Tibial nerve (tissue), 4 donors: ENCODE data around the gene HLA-DPA1.

Source experiments
- CTCF ChIP-seq, 5 experiments: fragments of 200-600 bp in 3 of 5; fragments of 450-650 bp in 2 of 5; sonication (generic) in 3 of 5; IDR thresholded peaks; one replicate each; pipeline ENCODE4 v1.5.1; 2016 to 2019; ENCODE audit warnings: antibody characterized with exemption in 5 of 5, mild to moderate bottlenecking in 3 of 5, moderate library complexity in 2 of 5
- EP300 ChIP-seq, 2 donors: sonication (generic); formaldehyde crosslinking; IDR thresholded peaks; one replicate each; pipeline ENCODE4 v1.6.1; 2017; ENCODE audit warnings: antibody characterized with exemption in 2 of 2, mild to moderate bottlenecking in 1 of 2

GRCh38 chr6:33028220-33028849 is 45.1 kb downstream of the HLA-DPA1 start:
- no peak for TF ChIP-seq CTCF (IDR thresholded peaks at IDR 0.05)
- TF ChIP-seq EP300 (IDR thresholded peaks at IDR 0.05), result no peak
